Transverse colon (tissue), 4 donors: ENCODE results near the gene PSD. TPM values are rescaled to one million over a fixed set of nuclear protein-coding genes. Genes with fewer than 3 reads are reported as not detected.
A peak's percentile ranks its signal among the peaks of the same experiment; 100 is the strongest.

Experiments used
- DNase-seq: peaks from one replicate; pipeline ENCODE4 v3.0.0-alpha.2; 2019
- H3K27ac ChIP-seq, 4 donors: fragments of 200-600 bp; sonication (generic); 2 replicates each; pipeline ENCODE4 v1.5.1; 2016 to 2018; ENCODE audit warnings: inconsistent platforms in 4 of 4
- H3K27me3 ChIP-seq: fragments of 200-600 bp; sonication (generic); 2 replicates; pipeline ENCODE4 v1.5.1; 2017; ENCODE audit warnings: inconsistent platforms
- H3K36me3 ChIP-seq, 4 donors: fragments of 200-600 bp; sonication (generic); 2 replicates each; pipeline ENCODE4 v1.5.1; 2017 to 2019; ENCODE audit warnings: inconsistent platforms in 4 of 4
- H3K4me1 ChIP-seq, 4 donors: fragments of 200-600 bp; sonication (generic); 2 replicates each; pipeline ENCODE4 v1.5.1; 2017 to 2020; ENCODE audit warnings: inconsistent platforms in 4 of 4
- H3K4me3 ChIP-seq, 4 donors: fragments of 200-600 bp; sonication (generic); 1 replicate in 1 of 4; 2 replicates in 3 of 4; pipeline versions ENCODE4 v1.5.1 to v1.6.1; 2017 to 2019; ENCODE audit warnings: inconsistent platforms in 4 of 4
- H3K9me3 ChIP-seq, 2 donors: fragments of 200-600 bp; sonication (generic); 2 replicates each; pipeline ENCODE4 v1.5.1; 2017 to 2019; ENCODE audit warnings: inconsistent platforms in 2 of 2
- EP300 ChIP-seq: sonication (generic); formaldehyde crosslinking; IDR thresholded peaks from one replicate; pipeline ENCODE4 v1.6.1; 2017; ENCODE audit warnings: antibody characterized with exemption, low read depth
- POLR2A ChIP-seq: fragments of 450-650 bp; IDR thresholded peaks from one replicate; pipeline ENCODE4 v1.6.1; 2016; ENCODE audit warnings: antibody characterized with exemption, mild to moderate bottlenecking, moderate library complexity
- POLR2AphosphoS5 ChIP-seq, 3 donors: sonication (generic); formaldehyde crosslinking; IDR thresholded peaks; one replicate each; pipeline ENCODE4 v1.6.1; 2016; ENCODE audit warnings: antibody characterized with exemption in 3 of 3
- WGBS, 2 donors: methylation state at CpG; one replicate each; pipeline ENCODE4 v1.1.5; 2018; ENCODE audit warnings: low coverage in 1 of 2; 5-methylcytosine and 5-hydroxymethylcytosine counted together
- in situ Hi-C, 4 donors: fragments of 200-750 bp; cut with MboI; loops; one replicate each; pipeline versions ENCODE4 v1.15.0 to v1.15.1; 2017; ENCODE audit warnings: low sequenced_read_pairs in 3 of 4, low pct_ligation_motif_present in 1 of 4, low pct_unique_long_range_greater_than_20kb in 1 of 4
- intact Hi-C: fragments of 100-400 bp; cut with DNase I; formaldehyde crosslinking; loops from one replicate; pipeline ENCODE4 v1.15.1; 2023; ENCODE audit warnings: low total_unique reads
- total RNA-seq, 4 donors: library from RNA; depleted of rRNA; stranded (reverse); fragments of >200 nt; gene quantifications; one replicate each; pipeline ENCODE4 v1.1.0, GENCODE V29; 2016
- TF ChIP-seq, protein P1 (sequence below), 5 experiments: fragments of 200-600 bp in 3 of 5; fragments of 450-650 bp in 2 of 5; sonication (generic) in 3 of 5; IDR thresholded peaks; 1 replicate in 2 of 5; 2 replicates in 3 of 5; pipeline ENCODE4 v1.5.1; 2016 to 2017; ENCODE audit warnings: antibody characterized with exemption in 5 of 5, inconsistent platforms in 3 of 5, mild to moderate bottlenecking in 2 of 5, moderate library complexity in 1 of 5

PSD gene
- total RNA-seq, 4 donors from 2014 or later, result 38.9 to 56.1 (median 49.4) TPM

DNA sequence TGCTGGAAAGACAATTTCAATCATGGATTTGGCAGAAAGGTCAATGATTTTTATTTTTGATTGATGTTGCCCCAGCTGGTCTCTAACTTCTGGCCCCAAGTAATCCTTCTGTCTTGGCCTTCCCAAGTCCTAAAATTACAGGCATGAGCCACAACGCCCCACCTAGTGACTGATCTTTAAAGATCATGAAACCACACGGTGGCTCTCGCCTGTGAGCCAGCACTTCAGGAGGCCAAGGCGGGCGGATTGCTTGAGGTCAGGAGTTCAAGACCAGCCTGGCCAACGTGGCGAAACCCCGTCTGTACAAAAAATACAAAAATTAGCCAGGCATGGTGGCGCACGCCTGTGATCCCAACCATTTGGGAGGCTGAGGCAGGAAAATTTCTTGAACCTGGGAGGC is 45.4 kb upstream of the PSD start:
- in situ Hi-C loops, result no loop called here
- no peak for DNase-seq
- Histone ChIP-seq H3K4me1 (peaks cover 11 to 40% (median 21%) of the 10 kb centered on the region in 4 donors), H3K9me3 (no peaks in the 10 kb centered on the region), H3K36me3 (no peaks in the 10 kb centered on the region), H3K27me3 (no peaks in the 10 kb centered on the region), H3K4me3 (no peak overlapping the region), H3K27ac (no peak overlapping the region)
- intact Hi-C loops, result no loop called here
- TF ChIP-seq EP300 (no peak), POLR2AphosphoS5 (IDR thresholded peaks at IDR 0.05) (no peak), POLR2A (no peak)
- TF ChIP-seq, protein P1, sequence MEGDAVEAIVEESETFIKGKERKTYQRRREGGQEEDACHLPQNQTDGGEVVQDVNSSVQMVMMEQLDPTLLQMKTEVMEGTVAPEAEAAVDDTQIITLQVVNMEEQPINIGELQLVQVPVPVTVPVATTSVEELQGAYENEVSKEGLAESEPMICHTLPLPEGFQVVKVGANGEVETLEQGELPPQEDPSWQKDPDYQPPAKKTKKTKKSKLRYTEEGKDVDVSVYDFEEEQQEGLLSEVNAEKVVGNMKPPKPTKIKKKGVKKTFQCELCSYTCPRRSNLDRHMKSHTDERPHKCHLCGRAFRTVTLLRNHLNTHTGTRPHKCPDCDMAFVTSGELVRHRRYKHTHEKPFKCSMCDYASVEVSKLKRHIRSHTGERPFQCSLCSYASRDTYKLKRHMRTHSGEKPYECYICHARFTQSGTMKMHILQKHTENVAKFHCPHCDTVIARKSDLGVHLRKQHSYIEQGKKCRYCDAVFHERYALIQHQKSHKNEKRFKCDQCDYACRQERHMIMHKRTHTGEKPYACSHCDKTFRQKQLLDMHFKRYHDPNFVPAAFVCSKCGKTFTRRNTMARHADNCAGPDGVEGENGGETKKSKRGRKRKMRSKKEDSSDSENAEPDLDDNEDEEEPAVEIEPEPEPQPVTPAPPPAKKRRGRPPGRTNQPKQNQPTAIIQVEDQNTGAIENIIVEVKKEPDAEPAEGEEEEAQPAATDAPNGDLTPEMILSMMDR (IDR thresholded peaks at IDR 0.05), result no peak
- WGBS, 2 donors, result 54 to 80% methylated on average over 5 to 10 of the region's 10 CpGs

DNA sequence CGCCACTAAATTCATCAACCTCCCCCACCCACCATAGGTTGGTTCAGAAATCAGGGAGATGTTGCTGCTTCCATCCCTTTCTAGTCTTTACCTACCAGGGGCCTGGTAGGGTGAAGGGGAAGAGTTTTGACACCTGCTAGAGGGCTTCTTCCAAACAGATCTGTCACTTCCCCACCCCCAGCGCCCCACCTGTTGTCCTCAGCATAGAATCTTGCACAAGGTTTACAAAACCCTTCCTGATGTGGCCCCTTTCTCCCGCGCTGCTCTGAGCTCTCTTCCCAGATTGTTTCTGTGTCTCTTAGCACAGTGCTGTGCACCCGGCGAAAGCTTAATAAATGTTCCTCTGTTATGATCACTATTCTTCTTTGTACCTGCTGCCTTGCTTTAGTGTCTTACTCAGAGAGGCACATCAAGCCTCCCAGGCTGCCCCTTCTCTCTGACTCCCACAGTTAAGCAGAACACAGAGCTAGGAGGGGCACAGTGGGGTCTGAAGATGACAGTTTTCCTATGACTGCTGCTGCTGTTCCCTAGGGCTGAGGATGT is 44.0 kb upstream of the PSD start:
- WGBS, 2 donors, result 60 to 66% methylated on average over 1 to 6 of the region's 6 CpGs
- in situ Hi-C loops, result no loop called here
- H3K36me3 ChIP-seq, result no peaks in the 10 kb centered on the region
- no peak for DNase-seq
- peaks cover 11 to 32% (median 21%) of the 10 kb centered on the region in 4 donors for H3K4me1 ChIP-seq
- TF ChIP-seq EP300 (no peak), POLR2AphosphoS5 (IDR thresholded peaks at IDR 0.05) (no peak), POLR2A (no peak)
- TF ChIP-seq, protein P1 (IDR thresholded peaks at IDR 0.05), result no peak
- intact Hi-C loops, result no loop called here
- peak overlapping the region in 2 of 4 donors; percentile 1 to 24 for H3K27ac ChIP-seq
- H3K27me3 ChIP-seq, result no peaks in the 10 kb centered on the region
- no peaks in the 10 kb centered on the region for H3K9me3 ChIP-seq
- peak overlapping the region in 1 of 4 donors; percentile 34 for H3K4me3 ChIP-seq

DNA sequence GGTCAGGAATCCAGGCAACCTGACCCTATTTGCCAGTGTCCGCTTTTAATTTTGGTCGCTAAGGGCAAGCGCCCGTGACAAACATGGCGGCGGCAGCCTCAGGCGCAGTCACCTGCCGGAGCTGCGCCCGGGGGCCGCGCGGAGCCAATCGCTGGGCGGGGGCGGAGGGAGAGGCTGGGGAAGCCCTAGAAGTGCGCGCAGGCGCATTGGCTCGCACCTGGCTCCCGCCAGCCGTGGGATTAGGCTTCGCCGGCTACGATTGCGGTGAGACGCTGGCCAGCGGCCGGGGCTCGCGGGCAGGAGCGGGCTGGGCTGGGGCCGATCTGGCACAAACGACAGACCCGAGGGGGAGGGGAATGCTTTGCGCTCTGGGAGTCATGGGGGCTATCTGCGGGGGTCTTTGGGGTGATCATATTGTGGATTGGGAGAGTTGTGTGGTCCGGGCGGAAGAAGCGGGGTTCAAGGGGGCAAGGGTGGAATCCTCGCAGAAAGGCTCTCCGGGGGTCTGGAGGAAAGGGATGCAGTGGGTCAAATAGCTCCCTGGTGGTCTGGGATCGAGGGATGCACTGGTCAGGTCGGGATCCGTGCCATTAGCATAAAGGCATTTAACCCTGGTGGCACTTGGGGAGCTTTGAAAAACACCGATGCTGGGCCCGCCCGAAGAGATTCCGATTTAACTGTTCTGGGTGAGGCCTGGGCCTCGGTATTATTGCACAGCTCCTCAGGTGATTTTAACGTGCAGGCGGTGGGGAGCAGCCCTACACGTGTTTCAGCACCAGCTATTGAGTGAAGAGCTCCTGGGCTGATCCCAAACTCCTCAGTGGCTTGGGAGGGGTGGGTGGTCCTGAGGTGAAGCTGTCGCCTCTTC is 42.8 kb upstream of the PSD start:
- peak overlapping the region; percentile 23 to 47 (median 37) for H3K27ac ChIP-seq
- H3K27me3 ChIP-seq, result no peaks in the 10 kb centered on the region
- TF ChIP-seq POLR2AphosphoS5 (IDR thresholded peaks at IDR 0.05), result peak in 2 of 3 donors; percentile 54 to 60
- TF ChIP-seq, protein P1 (IDR thresholded peaks at IDR 0.05), result no peak
- TF ChIP-seq EP300, result no peak
- peak; percentile 46 for TF ChIP-seq POLR2A
- DNase-seq, result peak; percentile 97
- no peaks in the 10 kb centered on the region for H3K36me3 ChIP-seq
- WGBS, 2 donors, result 4% methylated on average over 52 of the region's 54 CpGs; no CpG with 5 or more reads in 1 of the 2 donors
- peak overlapping the region; percentile 26 to 66 (median 56) for H3K4me3 ChIP-seq
- H3K4me1 ChIP-seq, result peaks cover 11 to 30% (median 21%) of the 10 kb centered on the region in 4 donors
- intact Hi-C loops, result no loop called here
- in situ Hi-C loops, result no loop called here
- no peaks in the 10 kb centered on the region for H3K9me3 ChIP-seq

DNA sequence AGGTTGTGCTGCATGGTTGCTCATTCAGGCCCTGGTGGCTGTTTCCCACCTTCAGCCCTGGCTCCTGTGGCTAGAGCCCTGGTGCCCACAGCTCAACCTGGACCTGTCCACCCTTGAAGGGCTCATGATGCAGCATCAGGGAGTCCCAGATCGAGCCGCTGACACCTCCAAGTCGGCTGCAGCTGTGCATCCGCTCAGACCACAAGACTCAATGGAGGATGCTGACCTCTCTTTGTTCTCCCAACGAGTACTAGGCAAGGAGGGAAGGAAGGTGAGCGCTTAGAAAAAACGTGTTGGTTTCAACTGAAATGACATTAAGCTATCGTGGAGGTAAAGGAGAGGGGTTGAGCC is 42.2 kb upstream of the PSD start:
- Histone ChIP-seq H3K9me3 (no peaks in the 10 kb centered on the region), H3K27ac (peak overlapping the region; percentile 23 to 47 (median 37)), H3K27me3 (no peaks in the 10 kb centered on the region), H3K36me3 (no peaks in the 10 kb centered on the region), H3K4me1 (peaks cover 11 to 30% (median 21%) of the 10 kb centered on the region in 4 donors), H3K4me3 (peak overlapping the region; percentile 26 to 66 (median 56))
- DNase-seq, result no peak
- intact Hi-C loops, result no loop called here
- 12 to 13% methylated on average over 3 to 8 of the region's 8 CpGs for WGBS, 2 donors
- TF ChIP-seq POLR2AphosphoS5 (IDR thresholded peaks at IDR 0.05) (no peak), POLR2A (no peak)
- TF ChIP-seq, protein P1 (IDR thresholded peaks at IDR 0.05), result no peak
- in situ Hi-C loops, result no loop called here
